ENCODE data around the gene PDE8A. TPM values are rescaled to one million over a fixed set of nuclear protein-coding genes. Genes with fewer than 3 reads are reported as not detected.
"Not testable (repeated sequence)": the region's sequence is repeated elsewhere in the genome, so short reads cannot be mapped to it uniquely, and the experiment has no call there.

PDE8A gene
- total RNA-seq, 4 donors from 2014 or later = 69.0 to 109 (median 89.5) TPM

GRCh38 chr15:85171736-85172135, 190.1 kb downstream of the PDE8A start:
- H3K27ac ChIP-seq = no peak overlapping the region
- H3K9me3 ChIP-seq = peaks cover 0 to 19% (median 5%) of the 10 kb centered on the region in 4 donors
- DNase-seq = no peak
- H3K27me3 ChIP-seq = no peaks in the 10 kb centered on the region
- H3K4me3 ChIP-seq = no peak overlapping the region
- H3K36me3 ChIP-seq = no peaks in the 10 kb centered on the region
- no peaks in the 10 kb centered on the region for H3K4me1 ChIP-seq
- TF ChIP-seq POLR2A (IDR thresholded peaks at IDR 0.05) = no peak
- no peak for TF ChIP-seq CTCF (IDR thresholded peaks at IDR 0.05)

GRCh38 chr15:85172846-85173490, 191.3 kb downstream of the PDE8A start:
- Histone ChIP-seq H3K9me3 (peaks cover 0 to 19% (median 5%) of the 10 kb centered on the region in 4 donors), H3K36me3 (no peaks in the 10 kb centered on the region), H3K4me3 (no peak overlapping the region), H3K4me1 (no peaks in the 10 kb centered on the region), H3K27me3 (no peaks in the 10 kb centered on the region), H3K27ac (no peak overlapping the region)
- DNase-seq = no peak
- TF ChIP-seq POLR2A (IDR thresholded peaks at IDR 0.05) = no peak
- no peak for TF ChIP-seq CTCF (IDR thresholded peaks at IDR 0.05)

GRCh38 chr15:85173630-85174029, 192.0 kb downstream of the PDE8A start:
- H3K4me3 ChIP-seq, H3K27me3 ChIP-seq, DNase-seq, H3K27ac ChIP-seq, H3K4me1 ChIP-seq, H3K36me3 ChIP-seq: not testable (repeated sequence)
- H3K9me3 ChIP-seq = peaks cover 0 to 19% (median 5%) of the 10 kb centered on the region in 4 donors

GRCh38 chr15:85174521-85174920, 192.9 kb downstream of the PDE8A start:
- Histone ChIP-seq H3K9me3 (peaks cover 0 to 19% (median 5%) of the 10 kb centered on the region in 4 donors), H3K36me3 (no peaks in the 10 kb centered on the region), H3K27me3 (no peaks in the 10 kb centered on the region), H3K27ac (no peak overlapping the region), H3K4me1 (no peaks in the 10 kb centered on the region), H3K4me3 (no peak overlapping the region)
- DNase-seq = no peak
- TF ChIP-seq CTCF (IDR thresholded peaks at IDR 0.05) (no peak), POLR2A (IDR thresholded peaks at IDR 0.05) (no peak)

- H3K4me3 ChIP-seq, H3K36me3 ChIP-seq, H3K27me3 ChIP-seq, H3K27ac ChIP-seq, H3K9me3 ChIP-seq, H3K4me1 ChIP-seq, DNase-seq: not testable (repeated sequence)
Observed at GRCh38 chr15:85177042-85177515, 195.4 kb downstream of the PDE8A start.

- Histone ChIP-seq H3K9me3 (no peaks in the 10 kb centered on the region), H3K36me3 (no peaks in the 10 kb centered on the region), H3K27me3 (no peaks in the 10 kb centered on the region), H3K4me1 (no peaks in the 10 kb centered on the region), H3K4me3 (no peak overlapping the region), H3K27ac (no peak overlapping the region)
- DNase-seq = no peak
- no peak for TF ChIP-seq POLR2A (IDR thresholded peaks at IDR 0.05)
Observed at GRCh38 chr15:85178308-85178707, 196.7 kb downstream of the PDE8A start.

GRCh38 chr15:85179700-85180099, 198.0 kb downstream of the PDE8A start:
- H3K4me3 ChIP-seq = no peak overlapping the region
- no peaks in the 10 kb centered on the region for H3K4me1 ChIP-seq
- H3K27ac ChIP-seq = no peak overlapping the region
- no peak for DNase-seq
- H3K27me3 ChIP-seq = no peaks in the 10 kb centered on the region
- TF ChIP-seq CTCF (IDR thresholded peaks at IDR 0.05) (no peak), POLR2A (IDR thresholded peaks at IDR 0.05) (no peak)
- H3K36me3 ChIP-seq = no peaks in the 10 kb centered on the region
- H3K9me3 ChIP-seq = no peaks in the 10 kb centered on the region

GRCh38 chr15:85185350-85185749, 203.7 kb downstream of the PDE8A start:
- H3K27me3 ChIP-seq, H3K4me1 ChIP-seq, H3K4me3 ChIP-seq, H3K27ac ChIP-seq, H3K36me3 ChIP-seq, DNase-seq, H3K9me3 ChIP-seq: not testable (repeated sequence)

GRCh38 chr15:85188171-85188577, 206.5 kb downstream of the PDE8A start:
- DNase-seq, H3K27ac ChIP-seq, H3K27me3 ChIP-seq, H3K9me3 ChIP-seq, H3K36me3 ChIP-seq, H3K4me3 ChIP-seq, H3K4me1 ChIP-seq: not testable (repeated sequence)
